PC-9 (cell line): ENCODE measurements around the gene DLGAP1.

Experiments used
- CTCF ChIP-seq: fragments of 200-600 bp; sonication (generic); conservative IDR thresholded peaks from 2 replicates; pipeline ENCODE4 v1.6.1; 2017; ENCODE audit warnings: mixed run types, antibody characterized with exemption, mild to moderate bottlenecking, moderate library complexity
- EZH2 ChIP-seq: fragments of 200-600 bp; sonication (generic); IDR thresholded peaks from 2 replicates; pipeline ENCODE4 v1.8.0; 2017; ENCODE audit warnings: antibody characterized with exemption, low read depth

- TF ChIP-seq CTCF = no peak
- TF ChIP-seq EZH2 = no peak
Measured at GRCh38 chr18:3453540-3454364, 1001.4 kb downstream of the DLGAP1 start.
